Left cardiac atrium (tissue), 4 donors: Measurements from ENCODE around the gene GID4. TPM values are rescaled to one million over a fixed set of nuclear protein-coding genes. Genes with fewer than 3 reads are reported as not detected.

Source experiments
- ATAC-seq, 2 donors: fragments of 200-7000 bp; cut with Tn5 transposase; one replicate each; pipeline ENCODE4 v1.9.1; 2020; ENCODE audit warnings: mild to moderate bottlenecking in 2 of 2, moderate library complexity in 2 of 2
- DNase-seq: peaks from one replicate; pipeline ENCODE4 v3.0.0-alpha.2; 2020
- intact Hi-C, 2 donors: fragments of 100-400 bp; cut with DNase I; formaldehyde crosslinking; loops; one replicate each; pipeline versions ENCODE4 v1.14.1 to v1.15.1; 2022 to 2023
- total RNA-seq, 2 donors: library from RNA; stranded (reverse); fragmentation: NEBNext Ultra II Directional; extraction: Animal tissue kit (Norgen Biotek cat#: 25700); gene quantifications; one replicate each; pipeline ENCODE4 v1.2.1, GENCODE V29; 2021
- donor health status: DM: no; HTN: yes; CAD: no.
- donor health status: DM: no; HTN: yes; CAD: no; lungs with severe emphysema.
- donor health status: DM: yes; HTN: yes; CAD: no.
- donor health status: Dilated cardiomyopathy.

Gene GID4
- total RNA-seq, 2 donors from 2014 or later = 14.6 to 15.1 TPM

GRCh38 chr17:18011286-18011685 is 27.9 kb upstream of the GID4 start:
- intact Hi-C loops = no loop called here
- DNase-seq (no peak), ATAC-seq (no peak)

GRCh38 chr17:18014006-18014405 is 25.2 kb upstream of the GID4 start:
- ATAC-seq = no peak
- no peak for DNase-seq
- intact Hi-C loops = no loop called here

DNA sequence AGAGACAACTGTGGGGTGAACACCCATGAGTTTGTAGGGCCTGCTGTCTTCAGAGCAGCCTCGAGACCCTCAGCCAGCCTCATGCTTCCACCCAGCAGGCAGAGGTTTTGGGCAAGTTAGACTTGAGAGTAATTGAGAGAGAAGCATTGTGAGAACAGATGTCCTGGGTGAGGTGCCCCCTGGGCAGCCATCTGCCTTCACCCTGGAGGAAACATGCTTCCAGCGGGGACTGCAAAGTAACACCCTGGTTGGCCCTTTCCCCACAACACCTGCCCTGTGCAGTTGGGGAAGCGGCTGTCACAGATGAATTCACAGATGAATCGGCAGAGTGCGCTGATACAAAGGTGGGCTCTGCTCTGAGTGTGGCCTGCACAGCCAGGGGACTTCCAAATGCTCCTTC is 23.6 kb upstream of the GID4 start:
- no peak for DNase-seq

GRCh38 chr17:18016426-18016825 is 22.8 kb upstream of the GID4 start:
- intact Hi-C loops = no loop called here
- ATAC-seq (no peak), DNase-seq (no peak)

More for the DNA sequence above, 23.6 kb upstream of the GID4 start:
- ATAC-seq = no peak
- intact Hi-C loops = no loop called here

DNA sequence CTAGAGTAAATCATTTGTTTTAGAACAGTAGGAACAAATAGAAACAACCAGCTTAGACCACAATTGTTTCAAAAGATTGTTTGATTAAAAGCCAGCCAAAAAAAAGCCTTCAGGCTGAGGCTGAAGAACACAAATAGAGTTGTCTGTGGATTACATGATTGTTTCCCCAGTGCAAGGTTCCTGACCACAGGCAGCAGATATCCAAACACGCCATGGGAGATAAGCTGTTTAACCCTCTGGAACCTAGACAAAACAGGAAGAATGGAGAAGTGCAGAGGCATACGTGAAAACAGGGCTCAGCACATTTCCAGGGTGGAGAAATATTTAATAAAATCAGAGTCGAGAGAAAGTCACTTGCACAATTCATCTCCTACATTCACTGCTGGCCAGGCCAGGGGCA is 21.2 kb upstream of the GID4 start:
- ATAC-seq = peak; percentile 13 to 40
- intact Hi-C loops = no loop called here
- DNase-seq = no peak

- ATAC-seq (peak in 1 of 2 donors; percentile 4), DNase-seq (no peak)
- intact Hi-C loops = no loop called here
Measured at GRCh38 chr17:18018411-18018921, 20.7 kb upstream of the GID4 start.

DNA sequence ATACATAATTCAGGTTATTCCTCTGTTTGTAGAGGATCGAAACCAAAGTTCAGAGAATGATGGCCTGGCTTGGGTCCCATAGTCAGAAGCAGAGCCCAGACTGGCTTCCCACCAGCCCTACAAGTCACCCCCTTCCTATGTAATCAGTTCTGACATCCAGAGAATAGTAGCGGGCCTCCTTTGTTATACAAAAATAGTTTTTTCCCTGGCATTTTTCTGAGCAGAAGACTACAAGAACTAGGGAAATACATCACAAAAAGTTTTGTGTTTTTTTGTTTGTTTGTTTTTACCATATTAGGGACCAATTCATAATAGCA is 19.4 kb upstream of the GID4 start:
- ATAC-seq = no peak
- intact Hi-C loops = no loop called here
- no peak for DNase-seq

DNA sequence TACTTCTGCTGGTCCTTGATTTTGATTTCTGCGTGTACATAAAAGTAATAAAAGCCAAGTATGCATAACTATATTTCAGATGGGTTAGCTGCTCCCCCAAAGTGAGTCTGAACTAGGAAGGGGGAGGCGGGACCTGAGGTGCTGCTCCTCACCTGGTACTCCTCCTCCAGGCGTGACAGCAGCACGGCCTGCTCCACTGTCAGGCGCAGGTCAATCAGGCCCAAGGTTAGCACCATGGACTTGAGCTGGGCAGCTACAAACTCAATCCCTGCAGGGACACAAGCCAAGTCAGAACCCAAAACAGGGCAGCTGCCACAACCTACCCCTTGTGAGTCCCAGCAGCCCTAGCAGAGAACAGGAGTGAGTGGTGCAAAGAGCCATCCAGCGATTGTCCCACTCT is 18.2 kb upstream of the GID4 start:
- ATAC-seq = no peak
- DNase-seq = no peak
- intact Hi-C loops = no loop called here

DNA sequence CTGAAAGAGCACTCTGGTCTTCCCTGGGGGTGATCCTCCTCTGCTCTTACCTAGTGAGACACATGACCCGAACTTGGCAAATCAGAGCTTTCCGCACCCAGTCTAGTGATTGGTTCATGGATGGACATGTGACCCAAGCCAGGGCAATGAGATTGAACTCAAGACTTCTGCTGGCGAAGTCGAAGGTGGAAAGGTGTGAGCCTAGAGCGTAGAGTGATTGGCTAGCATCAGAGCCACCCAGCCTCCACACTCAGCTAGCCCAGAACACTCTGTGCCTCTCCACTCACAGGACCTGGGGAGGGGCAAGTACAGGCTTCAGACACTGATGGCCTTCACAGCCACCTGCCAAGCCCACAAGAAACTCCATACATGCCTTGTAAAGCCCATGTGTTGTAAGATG is 17.8 kb upstream of the GID4 start:
- DNase-seq = no peak
- intact Hi-C loops = no loop called here
- ATAC-seq = no peak

- intact Hi-C loops = no loop called here
- no peak for DNase-seq
Measured at GRCh38 chr17:18025241-18025944, 13.8 kb upstream of the GID4 start.

DNA sequence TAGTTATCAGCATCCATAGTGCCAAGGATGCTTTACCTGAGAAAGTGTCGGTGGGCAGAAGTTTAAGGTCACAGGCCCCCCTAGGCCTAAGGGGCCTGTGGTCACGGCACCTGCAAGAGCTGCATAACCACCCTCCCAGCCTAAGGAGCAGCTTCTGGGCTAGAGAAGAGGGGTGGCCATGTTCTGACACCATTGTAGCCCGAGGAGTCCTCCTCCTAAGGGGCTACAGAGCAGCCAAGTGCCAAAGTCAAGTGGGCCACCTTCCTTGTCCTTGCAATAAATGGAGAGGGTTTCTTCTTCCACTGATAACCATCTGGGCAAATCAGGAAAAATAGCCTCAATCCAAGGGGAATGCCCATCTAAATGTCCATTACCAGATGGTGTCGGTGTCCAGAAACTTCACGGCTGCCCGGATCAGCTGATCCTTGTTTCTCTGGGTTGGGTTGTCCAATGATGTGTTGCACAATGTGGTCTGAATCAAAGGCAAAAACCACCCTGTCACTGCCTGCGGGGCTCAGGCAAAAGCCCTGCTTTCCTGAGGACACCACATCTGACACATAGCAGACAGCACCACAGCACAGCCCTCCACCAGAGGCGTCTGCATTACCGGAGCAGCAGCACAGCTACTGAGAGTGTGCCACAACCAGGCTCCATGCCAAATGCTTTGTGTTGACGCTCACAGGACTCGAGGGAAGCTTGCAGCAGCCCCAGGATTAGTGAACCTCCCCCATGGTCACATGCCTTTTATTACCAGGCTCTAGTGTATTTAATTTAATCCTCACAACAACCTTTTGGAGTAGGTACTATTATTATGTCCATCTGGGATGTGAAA is 13.0 kb upstream of the GID4 start:
- ATAC-seq (peak; percentile 70 to 85), DNase-seq (peak; percentile 60)
- intact Hi-C loops = no loop called here

More at GRCh38 chr17:18025241-18025944, 13.8 kb upstream of the GID4 start:
- ATAC-seq = no peak

DNA sequence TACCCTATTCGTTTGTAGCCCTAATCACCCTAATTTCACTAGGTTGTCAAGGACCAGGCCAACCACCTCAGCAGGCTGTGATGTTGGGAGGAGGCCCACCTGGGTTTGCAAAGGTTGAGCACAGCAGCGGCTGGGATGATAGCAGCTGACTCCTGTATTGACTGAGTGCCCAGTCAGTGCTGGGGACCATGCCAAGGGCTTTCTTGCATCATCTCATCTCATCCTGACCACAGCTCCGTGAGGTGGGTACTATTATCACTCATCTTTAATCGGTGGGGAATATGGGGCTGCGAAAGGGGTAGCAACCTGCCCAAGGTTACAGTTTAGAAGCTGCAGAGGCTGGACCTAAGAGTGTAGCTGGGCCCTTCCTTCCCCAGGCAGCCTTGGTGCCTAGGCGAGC is 11.9 kb upstream of the GID4 start:
- intact Hi-C loops = no loop called here
- DNase-seq (no peak), ATAC-seq (peak in 1 of 2 donors; percentile 63)

DNA sequence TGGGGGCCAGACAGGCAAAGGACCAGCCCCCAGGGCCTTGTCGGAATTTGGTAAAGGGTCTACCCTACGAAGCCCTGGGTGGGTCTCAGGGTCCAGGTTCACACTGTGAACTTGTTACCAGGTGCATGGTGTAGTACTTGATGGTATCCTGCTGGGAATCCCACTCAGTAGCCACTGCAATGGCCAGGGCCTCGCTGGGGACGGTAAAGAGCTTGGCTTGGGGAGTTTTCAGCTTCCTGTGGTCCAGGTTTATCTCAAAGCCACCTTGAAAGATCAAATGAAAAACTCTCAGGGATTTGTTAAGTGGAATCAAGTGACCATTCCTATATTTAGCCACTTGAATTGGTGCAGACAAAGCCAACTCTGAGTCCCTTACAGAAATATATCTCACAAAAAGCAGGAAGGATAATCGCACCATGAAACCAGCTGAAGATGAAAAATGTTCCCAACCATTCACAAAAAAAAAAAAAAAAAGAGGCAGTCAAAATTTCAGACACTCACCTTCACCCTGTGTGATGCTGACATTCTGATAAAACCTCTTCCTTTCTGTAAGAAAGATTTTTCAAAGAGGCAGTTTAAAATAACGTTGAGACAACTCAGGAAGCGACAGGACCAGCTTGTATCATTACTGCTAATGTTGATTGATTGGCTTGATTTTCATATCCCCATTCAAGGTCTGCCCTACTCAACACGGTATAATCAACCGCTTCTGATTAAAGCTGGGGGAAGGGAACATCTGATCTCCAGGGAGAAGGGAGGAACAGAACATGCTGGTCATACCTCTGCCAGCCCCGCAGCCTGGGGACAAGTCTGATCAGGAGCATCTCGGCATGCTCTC is 10.9 kb upstream of the GID4 start:
- ATAC-seq = peak; percentile 23 to 41

GRCh38 chr17:18028952-18029540 is 10.2 kb upstream of the GID4 start:
- no peak for ATAC-seq
- intact Hi-C loops = no loop called here
- DNase-seq = no peak

More for the DNA sequence above, 10.9 kb upstream of the GID4 start:
- intact Hi-C loops = no loop called here
- no peak for DNase-seq

GRCh38 chr17:18031955-18032354 is 7.3 kb upstream of the GID4 start:
- no peak for DNase-seq
- intact Hi-C loops = loop anchor here (2.0 to 10.0 kb wide), 6 partner anchors 37 to 350 kb away; partner anchors contain the start of gene RAI1 (in 1 of the 2)
- peak; percentile 18 to 52 for ATAC-seq

- ATAC-seq = peak; percentile 83 to 88
- DNase-seq = no peak
Measured at GRCh38 chr17:18033442-18034099, 5.6 kb upstream of the GID4 start.

DNA sequence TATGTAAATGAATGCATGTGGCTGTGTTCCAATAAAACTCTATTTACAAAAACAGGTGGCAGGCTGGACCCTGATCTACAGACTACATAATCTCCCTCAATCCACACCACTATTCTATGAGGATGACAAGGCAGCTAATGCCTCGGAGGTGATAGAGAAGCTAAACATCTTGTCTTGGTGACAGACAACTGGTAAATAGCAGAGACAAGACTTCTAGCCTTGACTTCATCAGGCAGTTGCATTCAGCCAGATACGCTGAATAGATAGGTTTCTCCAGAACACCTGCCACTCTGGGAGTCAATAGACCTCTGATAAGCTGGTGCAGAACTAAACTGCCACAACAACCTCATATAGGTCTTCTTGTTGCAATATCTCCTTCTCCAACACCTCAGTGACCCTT is 3.5 kb upstream of the GID4 start:
- DNase-seq (no peak), ATAC-seq (no peak)
- intact Hi-C loops = loop anchor here (5.0 to 10.0 kb wide), 5 partner anchors 111 to 358 kb away; no protein-coding TSS in a partner anchor

More at GRCh38 chr17:18033442-18034099, 5.6 kb upstream of the GID4 start:
- intact Hi-C loops = loop anchor here (2.0 to 10.0 kb wide), 6 partner anchors 39 to 351 kb away; partner anchors contain the start of gene RAI1 (in 1 of the 2)

DNA sequence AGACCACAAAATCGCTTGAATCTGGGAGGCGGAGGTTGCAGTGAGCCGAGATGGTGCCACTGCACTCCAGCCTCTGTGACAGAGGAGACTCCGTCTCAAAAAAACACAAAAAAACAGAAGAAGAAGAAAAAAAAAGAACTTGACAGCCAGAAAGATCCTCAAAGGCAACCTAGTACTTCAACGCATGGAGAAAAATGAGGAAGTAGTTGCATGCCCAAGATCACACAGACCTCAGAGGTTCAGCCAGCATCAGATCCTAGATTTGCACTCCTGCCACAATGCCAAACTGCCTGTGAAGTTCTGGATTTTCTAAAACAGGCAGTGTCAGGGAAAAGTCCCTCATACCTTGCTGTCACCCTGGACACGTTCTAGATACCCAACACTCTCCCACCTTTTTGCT is 1.7 kb upstream of the GID4 start:
- ATAC-seq (no peak), DNase-seq (no peak)
- intact Hi-C loops = loop anchor here (5.0 to 10.0 kb wide), 5 partner anchors 113 to 360 kb away; no protein-coding TSS in a partner anchor
